GM06990 (cell line): ENCODE measurements around the gene ACYP2.
A peak's percentile ranks its signal among the peaks of the same experiment; 100 is the strongest.
"Not testable (repeated sequence)": the region's sequence is repeated elsewhere in the genome, so short reads cannot be mapped to it uniquely, and the experiment has no call there.

Source experiments
- DNase-seq: peaks from one replicate; pipeline ENCODE4 v3.0.0-alpha.2; 2011; ENCODE audit not compliant: insufficient read length; ENCODE audit errors: extremely low read depth
- H3K27me3 ChIP-seq: replicated peaks from 2 replicates; pipeline ENCODE4 v1.6.0; 2011; ENCODE audit warnings: low read length; ENCODE audit not compliant: control insufficient read depth, insufficient read depth
- H3K36me3 ChIP-seq: 2 replicates; pipeline ENCODE4 v1.5.1; 2011; ENCODE audit warnings: low read length; ENCODE audit not compliant: control insufficient read depth, insufficient read depth
- H3K4me3 ChIP-seq: replicated peaks from 2 replicates; pipeline ENCODE4 v1.5.1; 2011; ENCODE audit warnings: low read depth, mild to moderate bottlenecking, control low read depth, low read length
- CTCF ChIP-seq: IDR thresholded peaks from 2 replicates; pipeline ENCODE4 v1.5.1; 2011; ENCODE audit warnings: low read length, control low read depth, mild to moderate bottlenecking, inconsistent platforms; ENCODE audit not compliant: insufficient read depth, poor library complexity, severe bottlenecking

The ACYP2 gene

GRCh38 chr2:54115284-54116137, at the start of gene ACYP2:
TSS of gene ACYP2 (plus strand) at chr2:54115615.
- no peaks in the 10 kb centered on the region for H3K27me3 ChIP-seq
- no peaks in the 10 kb centered on the region for H3K36me3 ChIP-seq
- peak; percentile 97 for DNase-seq
- H3K4me3 ChIP-seq: peak within 1 kb of the TSS; percentile 91
- TF ChIP-seq CTCF: no peak

DNA sequence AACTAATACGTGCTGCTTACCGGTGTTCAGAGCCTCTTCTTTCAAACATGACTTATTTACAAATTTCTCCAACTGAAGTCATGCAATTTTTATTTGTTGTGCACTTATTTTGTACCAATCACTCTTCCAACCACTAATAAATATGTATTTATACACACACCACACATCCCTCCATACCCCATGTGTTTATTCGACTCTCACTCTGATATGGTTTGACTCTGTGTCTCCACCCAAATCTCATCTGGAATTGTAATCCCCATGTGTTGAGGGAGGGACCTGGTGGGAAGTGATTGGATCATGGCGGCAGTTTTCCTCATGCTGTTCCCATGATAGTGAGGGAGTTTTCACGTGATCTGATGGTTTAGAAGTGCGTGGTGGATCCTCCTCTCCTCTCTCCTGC, 49.5 kb upstream of the ACYP2 start:
- no peak for TF ChIP-seq CTCF
- Histone ChIP-seq H3K36me3 (no peaks in the 10 kb centered on the region), H3K27me3 (no peaks in the 10 kb centered on the region), H3K4me3 (no peak overlapping the region)
- DNase-seq: no peak

DNA sequence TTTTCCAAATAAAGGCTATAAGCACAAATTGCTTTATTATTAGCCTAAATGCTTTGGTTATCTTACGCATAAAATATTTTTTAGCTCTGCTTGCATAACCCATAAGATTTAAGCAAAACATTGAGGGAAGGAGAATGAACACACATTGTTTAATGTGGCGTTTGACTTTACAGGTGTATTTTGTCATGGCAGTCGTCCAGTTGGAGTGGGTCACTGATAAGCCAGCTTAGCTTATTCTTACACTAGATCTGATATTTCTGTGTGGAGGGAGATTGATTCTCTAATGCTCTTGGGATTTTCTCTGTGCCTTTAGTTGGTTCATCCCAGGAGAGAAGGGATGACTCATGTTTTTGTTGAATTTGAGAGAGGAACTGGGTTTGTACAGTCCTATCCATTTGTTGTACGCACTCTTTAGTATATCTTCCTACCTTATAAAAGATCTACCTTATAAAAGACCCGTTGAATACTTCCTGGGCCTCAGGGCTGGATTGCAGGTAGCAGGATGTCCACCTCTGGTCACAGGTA, 47.5 kb upstream of the ACYP2 start:
- no peak for DNase-seq
- TF ChIP-seq CTCF: no peak
- Histone ChIP-seq H3K4me3 (no peak overlapping the region), H3K36me3 (no peaks in the 10 kb centered on the region), H3K27me3 (no peaks in the 10 kb centered on the region)

DNA sequence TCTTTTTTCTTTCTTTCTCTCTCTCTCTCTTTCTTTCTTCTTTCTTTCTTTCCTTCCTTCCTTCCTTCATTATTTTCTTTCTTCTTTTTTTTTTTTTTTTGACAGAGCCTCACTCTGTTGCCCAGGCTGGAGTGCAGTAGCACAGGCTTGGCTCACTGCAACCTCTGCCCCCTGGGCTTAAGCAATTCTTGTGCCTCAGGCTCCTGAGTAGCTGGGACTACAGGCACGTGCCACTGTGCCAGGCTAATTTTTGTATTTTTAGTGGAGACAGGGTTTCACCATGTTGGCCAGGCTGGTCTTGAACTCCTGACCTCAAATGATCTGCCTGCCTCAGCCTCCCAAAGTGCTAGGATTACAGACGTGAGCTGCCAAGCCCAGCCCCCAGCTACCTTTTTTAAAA, 42.9 kb upstream of the ACYP2 start:
- not testable (repeated sequence) for H3K4me3 ChIP-seq, DNase-seq, H3K36me3 ChIP-seq, H3K27me3 ChIP-seq

GRCh38 chr2:54073796-54074195, 41.6 kb upstream of the ACYP2 start:
- Histone ChIP-seq H3K36me3 (no peaks in the 10 kb centered on the region), H3K27me3 (no peaks in the 10 kb centered on the region), H3K4me3 (no peak overlapping the region)
- no peak for DNase-seq
- no peak for TF ChIP-seq CTCF

DNA sequence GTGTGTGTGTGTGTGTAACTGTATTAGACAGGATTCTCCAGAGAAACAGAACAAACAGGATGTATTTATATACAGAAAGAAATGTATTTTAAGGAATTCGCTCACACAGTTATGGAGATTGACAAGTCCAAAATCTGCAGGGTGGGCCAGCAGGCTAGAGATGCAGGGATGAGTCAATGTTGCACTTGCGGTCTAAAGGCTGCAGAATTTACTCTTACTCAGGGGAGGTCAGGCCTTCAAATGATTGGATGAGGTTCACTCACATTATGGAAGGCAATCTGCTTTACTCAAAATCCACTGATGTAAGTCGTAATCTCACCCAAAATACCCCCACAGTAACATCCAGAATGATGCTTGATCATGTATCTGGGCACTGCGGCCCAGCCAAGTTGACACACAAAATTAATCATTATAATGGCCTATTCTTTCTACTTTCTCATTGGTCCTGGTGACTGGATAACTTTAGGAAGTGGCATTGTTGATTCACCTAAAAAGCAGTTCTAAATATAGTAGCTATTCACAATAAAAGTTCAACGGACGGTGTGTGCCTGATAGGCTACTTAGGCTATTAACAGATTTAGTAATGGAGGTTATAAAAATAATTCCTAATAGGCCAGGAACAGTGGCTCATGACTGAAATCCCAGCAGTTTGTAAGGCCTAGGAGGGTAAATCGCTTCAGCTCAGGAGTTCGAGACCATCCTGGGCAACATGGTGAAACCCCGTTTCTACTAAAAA, 40.6 kb upstream of the ACYP2 start:
- Histone ChIP-seq H3K36me3 (no peaks in the 10 kb centered on the region), H3K27me3 (no peaks in the 10 kb centered on the region), H3K4me3 (no peak overlapping the region)
- no peak for DNase-seq
- TF ChIP-seq CTCF: no peak
